ENCODE data around the gene ANKRD60. TPM values are rescaled to one million over a fixed set of nuclear protein-coding genes. Genes with fewer than 3 reads are reported as not detected.

The ANKRD60 gene
- total RNA-seq, 1 donor from 2014 or later: not detected

- Mint-ChIP-seq H3K27me3 (no peaks in the 10 kb centered on the region), H3K4me3 (no peak overlapping the region), H3K4me1 (peaks cover 19% of the 10 kb centered on the region), H3K9me3 (peaks cover 4% of the 10 kb centered on the region), H3K27ac (no peak overlapping the region), H3K36me3 (ENCODE audit: low read depth) (peaks cover 36% of the 10 kb centered on the region)
- DNase-seq: no peak
- intact Hi-C loops (cut with micrococcal nuclease): no loop called here
Measured at GRCh38 chr20:58256307-58256706, 27.9 kb upstream of the ANKRD60 start.

- Mint-ChIP-seq H3K9me3 (peaks cover 4% of the 10 kb centered on the region), H3K27ac (no peak overlapping the region), H3K4me3 (no peak overlapping the region), H3K4me1 (peaks cover 16% of the 10 kb centered on the region), H3K27me3 (no peaks in the 10 kb centered on the region), H3K36me3 (ENCODE audit: low read depth) (peaks cover 34% of the 10 kb centered on the region)
- intact Hi-C loops (cut with micrococcal nuclease): loop anchor here (5.0 kb wide), 1 partner anchor 52 kb away; the partner anchor contains the start of gene RAB22A
- no peak for DNase-seq
Measured at GRCh38 chr20:58254890-58255289, 26.4 kb upstream of the ANKRD60 start.

- intact Hi-C loops (cut with micrococcal nuclease): loop anchor here (5.0 kb wide), 1 partner anchor 55 kb away; the partner anchor contains the start of gene RAB22A
- peaks cover 41% of the 10 kb centered on the region for H3K36me3 Mint-ChIP-seq (ENCODE audit: low read depth)
- no peak for DNase-seq
- peak overlapping the region; percentile 34 for H3K27ac Mint-ChIP-seq
- H3K4me1 Mint-ChIP-seq: peaks cover 11% of the 10 kb centered on the region
- no peak overlapping the region for H3K4me3 Mint-ChIP-seq
- H3K9me3 Mint-ChIP-seq: peaks cover 4% of the 10 kb centered on the region
- no peaks in the 10 kb centered on the region for H3K27me3 Mint-ChIP-seq
Measured at GRCh38 chr20:58251979-58252591, 23.6 kb upstream of the ANKRD60 start.

GRCh38 chr20:58251348-58251978, 23.0 kb upstream of the ANKRD60 start:
- H3K4me3 Mint-ChIP-seq: no peak overlapping the region
- no peaks in the 10 kb centered on the region for H3K27me3 Mint-ChIP-seq
- no peak overlapping the region for H3K27ac Mint-ChIP-seq
- intact Hi-C loops (cut with micrococcal nuclease): loop anchor here (5.0 kb wide), 1 partner anchor 56 kb away; the partner anchor contains the start of gene RAB22A
- H3K9me3 Mint-ChIP-seq: peaks cover 4% of the 10 kb centered on the region
- H3K36me3 Mint-ChIP-seq (ENCODE audit: low read depth): peaks cover 42% of the 10 kb centered on the region
- DNase-seq: no peak
- peaks cover 9% of the 10 kb centered on the region for H3K4me1 Mint-ChIP-seq

- DNase-seq: peak; percentile 56
- H3K27me3 Mint-ChIP-seq: no peaks in the 10 kb centered on the region
- peaks cover 50% of the 10 kb centered on the region for H3K36me3 Mint-ChIP-seq (ENCODE audit: low read depth)
- H3K4me1 Mint-ChIP-seq: peaks cover 3% of the 10 kb centered on the region
- no peak overlapping the region for H3K4me3 Mint-ChIP-seq
- intact Hi-C loops (cut with micrococcal nuclease): no loop called here
- H3K27ac Mint-ChIP-seq: no peak overlapping the region
- H3K9me3 Mint-ChIP-seq: no peaks in the 10 kb centered on the region
Measured at GRCh38 chr20:58246346-58246745, 17.9 kb upstream of the ANKRD60 start.

- Mint-ChIP-seq H3K9me3 (no peaks in the 10 kb centered on the region), H3K27me3 (no peaks in the 10 kb centered on the region), H3K36me3 (ENCODE audit: low read depth) (peaks cover 51% of the 10 kb centered on the region), H3K27ac (no peak overlapping the region), H3K4me1 (peaks cover 3% of the 10 kb centered on the region), H3K4me3 (no peak overlapping the region)
- no peak for DNase-seq
- intact Hi-C loops (cut with micrococcal nuclease): no loop called here
Measured at GRCh38 chr20:58245931-58246330, 17.5 kb upstream of the ANKRD60 start.

- intact Hi-C loops (cut with micrococcal nuclease): no loop called here
- no peaks in the 10 kb centered on the region for H3K9me3 Mint-ChIP-seq
Measured at GRCh38 chr20:58245181-58245891, 16.9 kb upstream of the ANKRD60 start.

GRCh38 chr20:58244517-58245030, 16.1 kb upstream of the ANKRD60 start:
- Mint-ChIP-seq H3K4me3 (no peak overlapping the region), H3K27me3 (no peaks in the 10 kb centered on the region), H3K27ac (no peak overlapping the region), H3K9me3 (no peaks in the 10 kb centered on the region), H3K4me1 (peaks cover 3% of the 10 kb centered on the region), H3K36me3 (ENCODE audit: low read depth) (peaks cover 48% of the 10 kb centered on the region)
- DNase-seq: no peak
- intact Hi-C loops (cut with micrococcal nuclease): no loop called here

More at GRCh38 chr20:58245181-58245891, 16.9 kb upstream of the ANKRD60 start:
- Mint-ChIP-seq H3K4me3 (no peak overlapping the region), H3K27me3 (no peaks in the 10 kb centered on the region), H3K36me3 (ENCODE audit: low read depth) (peaks cover 51% of the 10 kb centered on the region), H3K4me1 (peaks cover 3% of the 10 kb centered on the region), H3K27ac (no peak overlapping the region)
- no peak for DNase-seq

GRCh38 chr20:58243653-58244410, 15.4 kb upstream of the ANKRD60 start:
- no peak for DNase-seq
- no peaks in the 10 kb centered on the region for H3K27me3 Mint-ChIP-seq
- peaks cover 3% of the 10 kb centered on the region for H3K4me1 Mint-ChIP-seq
- H3K27ac Mint-ChIP-seq: peak overlapping the region; percentile 56
- intact Hi-C loops (cut with micrococcal nuclease): no loop called here
- peaks cover 53% of the 10 kb centered on the region for H3K36me3 Mint-ChIP-seq (ENCODE audit: low read depth)
- H3K9me3 Mint-ChIP-seq: no peaks in the 10 kb centered on the region
- H3K4me3 Mint-ChIP-seq: no peak overlapping the region

- Mint-ChIP-seq H3K4me1 (peaks cover 4% of the 10 kb centered on the region), H3K27me3 (no peaks in the 10 kb centered on the region), H3K4me3 (no peak overlapping the region), H3K36me3 (ENCODE audit: low read depth) (peaks cover 51% of the 10 kb centered on the region), H3K27ac (no peak overlapping the region), H3K9me3 (no peaks in the 10 kb centered on the region)
- no peak for DNase-seq
- intact Hi-C loops (cut with micrococcal nuclease): no loop called here
Measured at GRCh38 chr20:58242824-58243223, 14.4 kb upstream of the ANKRD60 start.

GRCh38 chr20:58241766-58242465, 13.5 kb upstream of the ANKRD60 start:
- H3K27ac Mint-ChIP-seq: no peak overlapping the region
- DNase-seq: no peak
- intact Hi-C loops (cut with micrococcal nuclease): no loop called here
- H3K4me3 Mint-ChIP-seq: no peak overlapping the region
- peaks cover 12% of the 10 kb centered on the region for H3K4me1 Mint-ChIP-seq
- H3K36me3 Mint-ChIP-seq (ENCODE audit: low read depth): peaks cover 46% of the 10 kb centered on the region
- H3K9me3 Mint-ChIP-seq: no peaks in the 10 kb centered on the region
- H3K27me3 Mint-ChIP-seq: no peaks in the 10 kb centered on the region

GRCh38 chr20:58240471-58240870, 12.0 kb upstream of the ANKRD60 start:
- Mint-ChIP-seq H3K36me3 (ENCODE audit: low read depth) (peaks cover 35% of the 10 kb centered on the region), H3K27ac (no peak overlapping the region), H3K4me3 (no peak overlapping the region), H3K9me3 (no peaks in the 10 kb centered on the region), H3K4me1 (peaks cover 16% of the 10 kb centered on the region), H3K27me3 (no peaks in the 10 kb centered on the region)
- no peak for DNase-seq
- intact Hi-C loops (cut with micrococcal nuclease): no loop called here

- Mint-ChIP-seq H3K36me3 (ENCODE audit: low read depth) (peaks cover 38% of the 10 kb centered on the region), H3K9me3 (no peaks in the 10 kb centered on the region), H3K27me3 (no peaks in the 10 kb centered on the region), H3K27ac (peak overlapping the region; percentile 19), H3K4me3 (no peak overlapping the region), H3K4me1 (peaks cover 23% of the 10 kb centered on the region)
- DNase-seq: no peak
- intact Hi-C loops (cut with micrococcal nuclease): loop anchor here (5.0 kb wide), 2 partner anchors 148 to 608 kb away; partner anchors contain the start of gene VAPB
Measured at GRCh38 chr20:58239216-58239615, 10.8 kb upstream of the ANKRD60 start.
